CD4-positive, alpha-beta T cell treated with Interferon alpha-2 for 1 hour (primary cell): ENCODE measurements around the gene COA8.
A peak's percentile ranks its signal among the peaks of the same experiment; 100 is the strongest.

ENCODE experiments used
- DNase-seq, 2 donors: peaks; one replicate each; pipeline ENCODE4 v3.0.0-alpha.2; 2020 to 2022

The COA8 gene

DNA sequence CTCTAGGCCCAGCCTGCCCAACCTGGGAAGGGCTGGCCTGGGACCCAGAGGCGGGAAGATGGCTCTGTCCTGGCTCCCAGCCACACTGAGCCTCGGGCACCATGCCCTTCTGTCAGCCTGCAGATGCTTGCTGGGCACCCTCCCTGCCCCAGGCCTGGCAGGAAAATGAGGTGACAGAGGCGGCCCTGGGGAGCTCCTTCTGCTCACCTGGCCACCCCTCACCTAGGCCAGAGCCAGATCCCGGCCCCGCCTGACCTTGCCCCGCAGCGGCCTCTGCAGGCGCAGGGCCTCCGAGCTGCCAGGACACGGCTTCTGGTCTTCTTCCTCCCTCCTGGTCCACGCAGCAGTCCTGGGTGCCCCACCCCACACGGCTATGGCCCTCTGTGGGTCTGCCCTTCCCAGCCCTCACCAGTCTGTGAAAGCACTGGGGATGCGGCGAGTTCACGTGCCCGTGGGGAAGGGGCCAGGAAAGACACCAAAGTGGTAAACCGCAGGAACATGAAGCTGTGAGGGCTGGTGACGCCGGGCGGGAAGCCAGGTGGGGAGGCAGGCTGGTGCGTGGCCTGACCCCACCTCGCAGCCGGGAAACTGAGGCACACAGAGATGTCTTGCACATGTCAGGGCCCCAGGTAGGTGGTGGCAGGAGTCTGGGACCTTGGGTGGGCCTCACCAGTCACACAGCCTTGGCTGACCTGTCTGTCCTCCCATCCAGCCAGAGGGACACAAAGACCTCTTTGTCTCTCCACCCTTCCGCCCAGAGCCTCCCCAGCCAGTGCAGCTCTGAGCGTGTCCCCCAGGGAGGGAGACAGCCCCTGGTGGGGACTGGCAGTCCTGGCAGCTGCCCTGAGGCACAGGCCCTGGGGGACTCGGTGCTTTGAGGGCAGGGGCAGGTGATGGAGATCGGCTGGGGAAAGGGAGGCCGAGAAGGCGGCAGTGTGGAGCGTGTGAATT is 13.1 kb upstream of the COA8 start:
- no peak for DNase-seq

DNA sequence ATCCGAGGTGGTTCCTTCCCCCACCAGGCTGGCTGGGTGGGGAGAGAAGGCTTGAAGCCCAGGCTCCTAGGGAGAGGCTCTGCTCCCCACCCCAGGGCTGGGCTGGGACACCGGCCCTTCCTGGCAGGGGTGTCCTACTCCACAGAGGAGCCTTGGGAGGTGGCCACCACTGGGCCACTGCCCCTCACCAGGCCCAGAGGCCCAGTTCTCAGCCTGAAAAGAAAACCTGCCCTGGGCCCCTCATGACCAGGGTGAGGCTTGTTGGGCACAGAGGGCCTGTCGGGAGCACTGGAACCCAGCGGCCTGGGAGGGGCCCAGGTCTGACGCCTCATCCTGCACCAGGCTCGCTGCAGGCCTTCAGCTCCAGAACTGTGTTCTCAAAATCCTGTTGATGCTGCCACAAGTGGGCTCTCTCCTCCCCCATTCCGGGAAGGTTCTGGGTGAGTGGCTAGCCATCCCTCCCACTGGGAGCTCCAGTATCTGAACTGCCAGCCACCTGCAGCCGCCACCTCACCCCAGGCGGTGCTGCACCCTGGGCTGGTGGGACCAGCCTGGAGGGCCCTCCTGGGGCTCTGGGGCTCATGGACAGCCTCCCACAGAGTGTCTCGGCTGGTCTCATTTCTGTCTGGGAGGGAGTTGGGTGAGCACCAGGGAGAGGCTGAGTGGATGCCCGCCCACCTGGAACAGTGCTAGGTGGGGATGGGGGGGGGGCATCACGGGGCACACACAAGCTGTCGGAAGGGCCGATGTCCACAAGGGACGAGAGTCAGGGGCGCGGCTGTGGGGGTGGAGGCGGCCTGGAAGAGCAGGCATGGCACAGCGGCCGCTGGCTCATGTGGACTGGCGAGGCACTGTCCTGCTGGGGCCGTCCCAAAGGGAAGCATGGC is 12.1 kb upstream of the COA8 start:
- DNase-seq = no peak

DNA sequence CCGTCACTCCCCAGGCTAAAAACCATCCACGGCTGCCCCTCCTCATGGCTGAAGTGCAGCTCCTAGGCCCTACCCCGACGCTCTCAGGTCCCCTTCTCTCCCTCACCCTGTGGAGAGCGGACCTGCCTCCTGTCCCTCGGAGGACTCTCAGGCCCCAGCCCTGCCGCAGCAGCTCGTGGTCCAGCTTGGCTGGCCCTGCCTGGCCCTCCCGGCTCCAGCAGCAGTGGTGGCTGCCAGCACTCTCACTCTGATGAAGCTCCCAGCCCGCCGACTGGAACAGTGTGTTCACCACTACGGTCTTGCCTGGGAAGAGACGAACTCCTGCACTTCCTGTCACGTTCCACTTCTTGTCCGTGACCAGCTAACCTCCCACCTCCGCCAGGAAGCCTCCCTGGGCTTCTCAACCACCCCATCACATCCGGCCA is 11.4 kb upstream of the COA8 start:
- DNase-seq = no peak

DNA sequence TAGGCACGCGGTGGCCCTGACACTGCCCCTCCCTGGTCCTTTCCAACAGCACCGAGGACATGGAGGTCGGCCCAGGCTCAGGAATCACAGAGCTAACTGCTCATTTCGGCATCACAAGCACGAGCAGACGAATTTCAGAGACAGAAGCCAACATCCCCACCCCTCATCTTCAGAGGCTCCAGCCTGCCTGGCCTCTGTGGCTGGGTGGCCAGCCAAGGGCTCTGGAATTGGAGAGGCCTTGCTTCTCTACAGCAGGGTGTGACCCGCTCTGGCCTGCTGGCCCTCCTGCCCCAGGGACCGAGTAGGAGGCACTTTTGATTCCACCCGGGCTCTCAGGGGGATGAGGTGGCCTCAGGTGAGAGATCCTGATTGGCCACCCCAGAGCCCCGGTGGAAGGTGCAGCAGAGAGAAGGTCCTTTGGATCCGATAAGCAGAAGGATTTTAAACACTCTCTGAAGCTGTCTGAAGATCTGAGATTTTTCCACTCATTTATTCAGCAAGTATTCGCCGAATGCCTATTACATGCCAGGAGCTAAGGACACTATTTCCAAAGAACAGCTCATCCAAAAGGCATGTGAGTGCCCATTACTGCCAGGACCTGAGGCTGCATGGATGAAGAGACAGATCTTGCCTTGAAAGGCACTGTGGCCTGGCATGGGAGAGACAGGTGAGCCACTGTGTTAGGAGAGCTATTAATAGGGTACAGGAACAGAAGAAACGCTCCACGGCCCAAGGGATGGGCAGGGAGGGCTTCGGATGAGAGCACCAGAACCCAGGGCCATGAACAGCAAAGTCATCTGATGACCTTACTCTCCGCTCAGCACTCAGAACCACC is 10.5 kb upstream of the COA8 start:
- DNase-seq = no peak

DNA sequence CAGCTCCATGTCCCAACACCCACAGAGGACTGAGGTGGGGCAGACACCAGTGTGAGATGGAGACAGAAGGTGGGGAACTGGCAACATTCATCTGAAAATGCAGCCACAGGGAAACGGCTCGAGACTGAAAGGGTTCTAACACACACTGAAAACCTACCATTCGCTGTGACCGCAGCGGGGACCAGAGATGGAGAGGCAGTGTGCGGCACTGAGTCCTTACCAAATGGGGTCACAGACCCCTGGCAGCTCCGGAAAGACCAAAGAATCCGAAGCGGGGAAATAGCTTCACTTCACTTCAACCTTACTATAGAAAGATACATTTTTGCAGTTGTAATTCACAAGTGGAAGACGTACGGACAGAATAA is 9.9 kb upstream of the COA8 start:
- no peak for DNase-seq

DNA sequence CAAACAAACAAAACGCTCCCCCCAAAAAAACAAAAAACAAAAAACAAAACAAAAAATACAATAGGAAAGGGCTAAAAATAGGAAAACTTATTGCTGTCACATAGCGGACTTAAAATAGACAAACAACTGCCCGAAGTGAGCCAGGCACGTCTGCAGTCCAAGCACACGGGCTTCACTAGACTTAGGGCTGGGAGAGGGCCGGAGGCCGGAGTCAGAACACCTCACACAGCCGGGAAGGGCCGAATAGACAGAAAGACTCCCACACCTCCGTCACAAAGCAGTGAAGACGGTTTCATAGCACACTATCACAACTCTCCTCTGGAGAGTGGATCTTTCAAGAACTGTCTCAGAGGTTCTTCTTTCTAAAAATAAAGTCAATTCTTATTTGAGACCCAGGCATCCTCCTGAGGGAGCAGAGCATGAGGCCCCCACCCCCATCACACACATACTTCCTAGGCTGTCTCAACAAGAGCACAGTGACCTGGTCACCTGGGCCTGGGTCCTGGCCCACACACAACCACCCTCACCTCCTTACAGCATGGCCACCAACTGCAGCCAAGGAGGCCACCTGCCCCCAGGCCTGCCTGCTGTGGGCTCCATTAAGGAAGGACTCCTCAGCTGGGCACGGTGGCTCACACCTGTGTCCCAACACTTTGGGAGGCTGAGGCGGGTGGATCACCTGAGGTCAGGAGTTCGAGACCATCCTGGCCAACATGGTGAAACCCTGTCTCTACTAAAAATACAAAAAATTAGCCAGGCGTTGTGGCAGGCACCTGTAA is 7.0 kb upstream of the COA8 start:
- DNase-seq = no peak

DNA sequence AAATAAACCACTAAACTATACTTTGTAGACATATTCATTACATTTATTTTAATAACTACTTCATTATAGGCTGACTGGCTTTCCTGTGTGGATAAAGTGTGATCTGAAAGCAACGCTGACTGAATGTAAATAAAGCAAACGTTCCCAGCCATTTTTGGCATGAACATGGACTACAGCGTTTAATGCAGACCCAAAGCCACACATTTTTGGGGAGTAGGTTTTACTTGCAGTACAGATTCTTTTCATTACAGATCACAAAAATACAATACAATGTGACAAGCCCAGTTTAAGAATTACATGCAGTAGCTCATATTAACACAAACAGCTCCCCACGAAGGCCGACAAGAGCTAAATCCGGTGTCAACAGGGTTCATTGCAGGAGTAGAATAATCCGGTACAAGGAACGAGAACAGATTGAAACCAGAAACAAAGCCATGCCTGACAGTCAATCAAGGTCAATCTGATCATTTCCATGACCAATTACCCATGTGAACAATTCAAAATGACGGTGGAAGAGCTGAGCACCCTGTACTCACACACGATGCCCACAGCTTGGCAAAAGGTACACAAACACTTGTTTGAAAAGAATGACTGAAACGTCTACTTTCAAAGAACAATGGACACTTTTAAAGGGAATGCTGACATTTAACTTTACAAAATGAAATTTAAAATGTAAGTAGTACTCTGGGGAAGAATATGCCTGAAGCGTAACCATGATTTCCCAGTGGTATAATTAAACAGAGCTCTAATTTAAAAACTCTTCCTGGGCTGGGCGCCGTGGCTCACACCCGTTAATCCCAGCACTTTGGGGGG is 5.6 kb upstream of the COA8 start:
- no peak for DNase-seq

DNA sequence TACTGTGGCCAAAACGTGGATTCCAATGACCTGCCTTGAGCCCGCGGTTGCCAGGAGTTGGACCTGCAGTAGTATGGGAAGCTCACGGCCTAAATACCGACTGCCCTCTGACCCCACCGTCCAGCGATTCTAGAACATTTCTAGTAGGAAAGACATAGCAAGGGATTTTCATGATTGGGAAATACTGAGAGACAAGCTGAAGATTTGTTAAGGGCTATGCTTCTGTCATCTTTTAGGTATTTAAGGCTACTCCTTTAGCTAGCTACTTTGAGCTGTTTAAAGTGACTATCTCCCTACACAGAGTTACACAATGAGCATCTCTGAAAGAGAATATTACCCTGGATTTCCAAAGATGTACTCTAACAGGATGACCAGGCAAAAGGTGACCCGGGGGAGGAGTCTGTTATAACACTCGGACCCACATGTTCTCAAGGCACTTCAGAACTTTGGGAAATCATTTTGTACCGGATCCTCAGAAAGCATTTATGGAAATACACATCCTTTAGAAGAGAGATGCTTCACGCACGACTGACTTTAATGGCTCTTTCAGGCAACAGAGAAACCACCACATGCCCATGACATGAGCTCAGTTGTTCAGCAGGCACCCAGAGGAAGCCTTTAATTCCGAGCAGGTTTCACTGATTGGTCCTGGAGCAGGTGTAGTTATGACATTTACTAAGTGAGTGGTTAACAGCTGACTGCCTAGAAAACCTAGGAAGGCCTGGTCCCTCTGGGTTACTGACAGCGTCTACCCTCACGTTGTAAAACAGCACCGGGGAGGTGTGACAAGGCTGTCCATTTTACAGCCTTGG is 4.5 kb upstream of the COA8 start:
- no peak for DNase-seq

DNA sequence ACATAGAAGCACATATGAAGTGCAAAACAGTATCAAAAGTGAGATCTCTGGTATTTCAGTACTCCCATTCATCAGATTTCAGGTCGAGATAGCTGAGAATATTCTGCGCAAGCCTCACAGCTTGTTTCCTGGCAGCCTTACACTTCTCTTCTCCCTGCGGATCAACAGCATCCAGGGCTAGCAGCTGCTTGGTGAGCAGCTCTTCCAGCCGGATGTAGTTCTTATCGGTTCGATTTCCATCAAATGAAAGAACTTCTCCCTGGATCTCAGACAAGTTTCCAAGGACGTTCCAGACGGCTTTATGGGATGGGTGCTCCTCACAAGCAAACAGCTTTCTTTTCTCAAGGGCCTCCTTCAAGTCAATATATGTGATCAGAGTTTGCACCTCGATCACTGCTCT is 3.0 kb upstream of the COA8 start:
- no peak for DNase-seq

DNA sequence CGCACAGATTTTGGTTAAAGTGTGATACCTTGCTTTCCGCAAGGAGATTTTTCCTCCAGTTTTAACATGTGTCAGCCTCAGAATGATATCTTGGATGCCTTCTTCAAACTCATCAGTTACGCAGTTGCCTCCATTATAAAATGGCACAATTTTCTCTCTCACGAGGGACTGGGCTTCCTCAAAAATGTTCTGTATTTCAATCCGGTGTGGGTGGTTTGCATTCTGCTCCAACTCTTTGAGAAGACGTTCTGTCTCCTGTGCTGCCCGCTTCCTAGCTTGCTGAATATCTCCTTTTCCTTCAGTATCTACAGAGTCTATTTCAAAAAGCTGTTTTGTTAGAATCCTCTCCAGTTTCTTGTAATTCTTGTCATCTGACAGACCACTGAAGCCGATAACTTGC is 2.1 kb upstream of the COA8 start:
- DNase-seq = no peak

DNA sequence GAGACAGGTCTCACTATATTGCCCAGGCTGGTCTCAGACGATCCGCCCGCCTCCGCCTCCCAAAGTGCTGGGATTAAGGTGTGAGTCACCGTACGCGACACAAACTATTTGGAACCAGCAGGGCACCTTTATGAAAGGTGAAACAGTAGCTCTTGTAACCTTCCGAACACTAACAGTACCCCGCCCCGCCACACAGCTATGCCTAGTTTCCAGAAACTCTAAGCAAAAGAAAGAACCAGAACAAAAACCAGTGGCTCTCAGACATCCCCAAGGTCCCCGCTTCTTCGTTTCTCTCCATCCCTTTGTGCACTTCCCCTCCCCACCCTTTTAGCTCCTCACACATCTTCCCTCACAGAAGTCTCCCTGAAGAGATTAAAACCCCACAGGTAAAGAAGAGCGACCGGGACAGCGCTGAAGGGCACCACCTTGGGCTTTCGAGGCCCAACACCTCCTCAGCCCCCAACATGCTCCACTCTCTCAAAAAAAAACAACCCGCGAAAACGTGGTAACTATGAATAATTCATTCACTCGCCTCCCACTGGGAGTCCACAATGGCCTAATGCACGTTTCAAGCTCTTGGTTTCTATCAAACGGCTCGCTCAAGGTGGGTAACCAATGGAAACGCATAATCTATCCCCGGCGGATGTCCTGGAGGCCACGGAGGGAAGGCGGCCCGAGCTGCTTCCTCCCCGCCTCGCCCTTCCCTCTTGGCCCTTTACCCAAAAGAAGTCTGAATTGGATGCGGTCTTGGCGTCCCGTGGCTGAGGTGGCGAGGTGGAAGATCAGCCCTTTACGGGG is 1.2 kb upstream of the COA8 start:
- DNase-seq = peak in 1 of 2 donors; percentile 47

DNA sequence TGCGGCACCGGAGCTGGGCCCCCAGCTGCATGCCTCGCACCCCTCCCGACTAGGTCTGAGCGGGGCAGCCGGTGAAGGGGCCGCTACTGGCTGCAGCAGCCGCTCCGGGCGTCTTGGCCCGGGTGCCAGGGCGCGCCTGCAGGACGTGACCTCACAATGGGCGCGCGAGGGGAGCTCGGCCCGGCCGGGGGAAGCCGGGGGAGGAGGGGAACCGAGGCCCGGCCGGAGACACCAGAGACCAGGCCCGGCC is 656 bp upstream of the COA8 start:
- no peak for DNase-seq

DNA sequence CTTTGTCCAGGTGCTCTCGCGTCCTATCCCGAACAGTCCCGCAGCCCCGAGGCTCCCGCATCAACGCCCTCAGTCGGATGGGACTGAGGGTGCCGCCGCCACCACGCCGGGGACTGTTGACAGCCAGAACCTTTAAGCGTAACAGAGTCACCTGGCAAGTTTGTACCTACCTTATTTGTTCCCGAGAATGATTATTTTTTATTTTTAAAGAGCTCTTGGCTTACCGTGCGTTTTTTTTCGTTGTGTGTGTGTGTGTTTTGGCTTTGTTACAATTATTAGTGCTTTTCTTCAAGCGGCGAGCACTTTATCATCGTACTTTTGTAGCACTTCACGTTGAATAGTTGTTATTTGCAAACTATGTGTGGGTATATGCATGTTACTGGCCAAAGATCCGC is 463 bp downstream of the COA8 start:
- DNase-seq = no peak

DNA sequence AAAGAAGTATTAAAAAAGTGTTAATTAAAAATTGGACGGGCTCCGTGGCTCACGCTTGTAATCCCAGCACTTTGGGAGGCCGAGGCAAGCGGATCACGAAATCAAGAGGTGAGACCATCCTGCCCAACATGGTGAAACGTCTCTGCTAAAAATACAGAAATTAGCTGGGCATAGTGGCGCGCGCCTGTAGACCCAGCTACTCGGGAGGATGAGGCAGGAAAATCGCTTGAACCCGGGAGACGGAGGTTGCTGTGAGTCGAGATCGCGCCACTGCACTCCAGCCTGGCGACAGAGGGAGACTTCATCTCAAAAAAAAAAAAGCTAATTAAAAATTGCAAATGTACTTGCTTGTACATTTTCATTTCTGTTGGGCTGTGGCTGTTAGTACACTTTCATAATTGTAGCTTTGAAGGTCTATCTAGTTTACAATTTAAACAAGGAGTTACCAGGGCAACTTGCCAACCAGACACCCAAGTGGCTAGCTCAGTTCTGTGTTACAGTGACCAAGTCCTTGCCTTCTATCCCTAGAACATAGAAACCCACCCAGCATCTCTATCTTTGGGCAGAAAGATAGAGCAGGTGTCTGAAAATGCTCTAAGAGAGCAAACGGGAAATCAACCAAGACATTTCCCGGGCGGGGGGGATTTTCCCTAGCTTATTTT is 1.2 kb downstream of the COA8 start:
- DNase-seq = no peak

DNA sequence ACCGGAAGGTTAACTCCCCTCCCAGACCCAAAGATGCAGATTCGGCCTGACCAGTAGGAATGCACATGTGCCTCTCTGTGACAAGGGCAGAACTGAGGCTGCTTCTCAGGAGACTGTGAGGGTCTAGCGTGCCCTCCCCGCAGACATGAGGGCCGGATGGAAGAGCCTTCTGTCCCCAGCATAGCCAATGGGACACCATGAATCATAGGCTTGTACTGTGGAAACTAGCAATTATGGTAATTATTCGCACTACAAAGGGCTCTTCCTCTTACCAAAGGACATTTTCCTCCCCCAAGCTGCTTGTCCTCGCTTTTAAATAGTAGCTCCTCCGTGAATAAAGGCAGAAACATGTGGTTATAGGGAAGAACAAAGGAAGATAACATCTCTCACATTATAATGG is 6.2 kb downstream of the COA8 start:
- no peak for DNase-seq

DNA sequence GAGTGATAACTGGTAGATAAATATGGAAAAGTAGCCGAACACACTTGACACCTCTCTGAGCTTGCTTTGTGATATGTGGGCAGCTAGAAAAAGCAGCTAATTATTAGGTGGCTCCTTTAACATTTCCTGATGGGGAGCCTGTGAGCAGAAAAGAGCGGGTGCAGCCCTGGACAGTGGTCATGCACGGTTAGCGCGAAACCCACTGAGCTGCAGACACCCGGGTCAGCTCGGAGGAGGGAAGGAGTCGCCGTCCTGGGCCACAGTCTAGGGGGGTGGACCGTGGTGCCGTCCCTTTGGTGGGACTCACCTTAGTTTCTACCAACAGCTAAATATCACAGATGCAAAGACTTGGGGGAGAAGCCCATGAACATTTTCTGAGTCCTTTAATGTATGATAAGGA is 6.6 kb downstream of the COA8 start:
- DNase-seq = no peak

DNA sequence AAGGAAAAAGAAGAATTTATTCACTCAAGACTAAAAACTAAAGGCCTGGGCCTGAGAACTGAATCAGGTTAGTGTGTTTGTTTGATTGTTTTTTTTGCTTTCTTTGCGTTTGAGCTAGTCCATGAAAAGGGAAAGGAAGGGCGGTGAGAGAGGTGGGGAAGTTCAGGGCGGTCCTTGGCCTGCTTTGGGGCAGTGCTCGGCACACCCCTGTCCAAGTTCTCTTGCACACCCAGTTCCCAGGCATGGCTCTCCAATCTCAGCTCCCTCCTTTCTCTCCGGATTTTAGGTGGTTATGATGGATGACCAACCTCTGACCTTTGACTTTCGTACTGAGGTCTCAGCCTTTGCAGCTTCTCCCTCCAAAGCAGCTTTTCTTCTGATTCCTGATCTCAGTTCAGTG is 11.3 kb downstream of the COA8 start:
- no peak for DNase-seq

DNA sequence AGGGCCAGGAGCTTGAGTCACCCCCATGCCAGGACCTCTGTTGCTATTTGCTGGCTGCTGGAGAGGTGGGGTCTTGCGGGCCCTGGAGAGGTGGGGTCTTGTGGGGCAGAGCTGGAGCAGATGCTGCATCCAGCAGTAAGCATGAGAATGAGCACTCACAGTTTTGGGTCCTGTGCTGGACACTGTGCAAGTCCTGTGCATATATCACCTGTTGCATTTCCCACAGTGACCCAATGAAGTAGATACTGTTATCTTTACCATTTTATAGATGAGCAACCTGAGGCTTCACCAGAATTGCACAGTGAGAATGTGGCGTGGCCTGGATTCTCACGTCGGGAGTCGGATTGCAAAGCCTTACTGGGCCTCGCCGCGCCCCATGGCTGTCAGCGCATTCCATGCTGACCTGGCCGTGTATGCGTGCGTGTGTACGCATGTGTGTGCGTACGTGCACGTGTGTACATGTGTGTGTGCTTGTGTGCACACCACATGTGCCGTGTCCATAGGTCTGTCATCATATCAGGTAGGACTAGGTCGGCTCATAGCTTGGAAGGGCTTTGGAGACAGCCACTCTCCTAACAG is 12.0 kb downstream of the COA8 start:
- DNase-seq = no peak
